ENCODE measurements around the gene MEIKIN.

DNA sequence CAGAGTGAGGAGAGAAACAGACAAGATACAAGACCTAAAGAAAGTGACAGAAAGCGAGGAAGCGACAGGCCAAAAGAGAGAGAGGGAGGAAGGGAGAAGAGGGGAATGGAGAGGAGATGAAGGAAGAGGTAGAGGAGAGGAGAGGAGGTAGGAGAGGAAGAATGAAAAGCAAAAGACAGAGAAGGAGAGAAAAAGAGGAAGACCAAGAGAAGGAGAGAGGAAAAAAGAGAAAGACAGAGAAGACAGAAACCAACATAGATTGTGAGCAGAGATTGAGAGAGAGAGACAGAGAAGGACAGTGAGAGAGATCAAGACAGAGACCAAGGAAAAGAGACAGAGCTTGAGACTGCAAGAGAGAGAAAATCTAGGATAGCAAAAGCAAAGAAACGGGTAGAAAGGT is 90.0 kb downstream of the MEIKIN start:
- TF ChIP-seq, protein P1, sequence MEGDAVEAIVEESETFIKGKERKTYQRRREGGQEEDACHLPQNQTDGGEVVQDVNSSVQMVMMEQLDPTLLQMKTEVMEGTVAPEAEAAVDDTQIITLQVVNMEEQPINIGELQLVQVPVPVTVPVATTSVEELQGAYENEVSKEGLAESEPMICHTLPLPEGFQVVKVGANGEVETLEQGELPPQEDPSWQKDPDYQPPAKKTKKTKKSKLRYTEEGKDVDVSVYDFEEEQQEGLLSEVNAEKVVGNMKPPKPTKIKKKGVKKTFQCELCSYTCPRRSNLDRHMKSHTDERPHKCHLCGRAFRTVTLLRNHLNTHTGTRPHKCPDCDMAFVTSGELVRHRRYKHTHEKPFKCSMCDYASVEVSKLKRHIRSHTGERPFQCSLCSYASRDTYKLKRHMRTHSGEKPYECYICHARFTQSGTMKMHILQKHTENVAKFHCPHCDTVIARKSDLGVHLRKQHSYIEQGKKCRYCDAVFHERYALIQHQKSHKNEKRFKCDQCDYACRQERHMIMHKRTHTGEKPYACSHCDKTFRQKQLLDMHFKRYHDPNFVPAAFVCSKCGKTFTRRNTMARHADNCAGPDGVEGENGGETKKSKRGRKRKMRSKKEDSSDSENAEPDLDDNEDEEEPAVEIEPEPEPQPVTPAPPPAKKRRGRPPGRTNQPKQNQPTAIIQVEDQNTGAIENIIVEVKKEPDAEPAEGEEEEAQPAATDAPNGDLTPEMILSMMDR (IDR thresholded peaks at IDR 0.05; ENCODE audit: low read depth, low read length) = no peak
- TF ChIP-seq, protein P2, sequence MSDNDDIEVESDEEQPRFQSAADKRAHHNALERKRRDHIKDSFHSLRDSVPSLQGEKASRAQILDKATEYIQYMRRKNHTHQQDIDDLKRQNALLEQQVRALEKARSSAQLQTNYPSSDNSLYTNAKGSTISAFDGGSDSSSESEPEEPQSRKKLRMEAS (IDR thresholded peaks at IDR 0.05; ENCODE audit: low read depth, low read length) = no peak

Data from NB4 (cell line).